Fibroblast of the aortic adventitia (primary cell): Measurements from ENCODE around the gene BPNT1. TPM values are rescaled to one million over a fixed set of nuclear protein-coding genes. Genes with fewer than 3 reads are reported as not detected.
"Not testable (repeated sequence)": the region's sequence is repeated elsewhere in the genome, so short reads cannot be mapped to it uniquely, and the experiment has no call there.

Experiments
- DNase-seq: peaks from one replicate; pipeline ENCODE4 v3.0.0-alpha.2; 2010; ENCODE audit warnings: low read depth
- H3K4me3 ChIP-seq: 2 replicates; pipeline ENCODE4 v1.5.1; 2011; ENCODE audit warnings: low read depth, mild to moderate bottlenecking, control low read depth, low read length, moderate library complexity
- CTCF ChIP-seq: IDR thresholded peaks from 2 replicates; pipeline ENCODE4 v1.5.1; 2011; ENCODE audit warnings: mild to moderate bottlenecking, low read length, control low read depth, inconsistent platforms; ENCODE audit not compliant: insufficient read depth
- total RNA-seq: library from RNA; depleted of rRNA; stranded (reverse); fragments of >200 nt; gene quantifications from 2 replicates; pipeline ENCODE4 v1.2.3, GENCODE V29; 2012; ENCODE audit warnings: low replicate concordance

The BPNT1 gene
- total RNA-seq, 1 donor: 20.3 TPM

DNA sequence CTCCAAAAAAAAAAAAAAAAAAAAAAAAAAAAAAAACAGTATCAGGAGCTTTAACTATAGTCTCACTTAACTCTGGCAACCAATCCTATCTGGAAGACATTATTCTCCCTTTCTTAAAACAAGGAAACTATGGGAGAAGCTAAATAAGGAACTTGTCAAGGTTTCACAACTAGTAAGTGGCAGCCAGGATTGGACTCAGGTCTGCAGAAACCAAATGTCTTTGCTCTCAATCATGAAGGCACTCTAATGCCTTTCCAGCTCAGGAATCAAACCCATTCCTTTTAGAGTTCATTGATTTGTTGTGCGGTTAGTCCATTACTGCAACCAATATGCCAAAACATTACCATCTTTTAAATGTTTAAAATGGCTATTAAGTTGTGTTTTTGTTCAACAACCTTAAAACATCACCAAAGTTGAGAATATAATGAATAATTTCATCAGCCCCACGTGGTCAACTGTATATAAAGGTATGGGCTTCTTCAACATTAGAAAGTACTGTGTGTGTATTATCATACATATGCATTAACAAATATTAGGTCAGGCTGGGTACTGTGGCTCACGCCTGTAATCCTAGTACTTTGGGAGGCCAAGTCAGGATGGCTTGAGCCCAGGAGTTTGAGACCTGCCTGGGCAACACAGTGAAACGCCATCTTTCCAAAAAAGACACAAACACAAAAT lies 44.8 kb downstream of the BPNT1 start:
- TF ChIP-seq CTCF: no peak
- peak; percentile 26 for DNase-seq
- peak overlapping the region; percentile 99 for H3K4me3 ChIP-seq

- no peak for TF ChIP-seq CTCF
- DNase-seq: no peak
- no peak overlapping the region for H3K4me3 ChIP-seq
Observed at GRCh38 chr1:220043646-220044045, 45.9 kb downstream of the BPNT1 start.

GRCh38 chr1:220040028-220040596 lies 49.5 kb downstream of the BPNT1 start:
- DNase-seq: no peak
- no peak for TF ChIP-seq CTCF
- no peak overlapping the region for H3K4me3 ChIP-seq

DNA sequence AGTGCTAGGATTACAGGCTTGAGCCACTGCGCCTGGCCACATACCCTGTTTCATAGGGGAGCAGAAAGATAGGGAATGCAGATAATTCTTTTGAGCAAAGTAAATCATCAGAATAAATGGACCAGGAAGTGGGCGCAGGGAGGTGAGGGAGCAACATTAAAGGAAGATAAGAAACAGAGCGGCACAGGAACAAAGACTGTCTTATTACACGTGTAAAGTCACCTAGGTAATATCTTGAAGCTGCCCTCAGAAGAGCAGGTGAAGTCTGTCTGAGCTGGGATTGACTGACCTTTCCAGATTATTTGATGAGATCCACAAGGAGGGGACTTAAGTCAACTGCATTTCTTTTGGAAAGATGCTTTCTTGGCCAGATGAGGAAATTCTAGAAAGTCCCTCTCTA lies 50.9 kb downstream of the BPNT1 start:
- TF ChIP-seq CTCF: no peak
- DNase-seq: no peak
- H3K4me3 ChIP-seq: no peak overlapping the region

DNA sequence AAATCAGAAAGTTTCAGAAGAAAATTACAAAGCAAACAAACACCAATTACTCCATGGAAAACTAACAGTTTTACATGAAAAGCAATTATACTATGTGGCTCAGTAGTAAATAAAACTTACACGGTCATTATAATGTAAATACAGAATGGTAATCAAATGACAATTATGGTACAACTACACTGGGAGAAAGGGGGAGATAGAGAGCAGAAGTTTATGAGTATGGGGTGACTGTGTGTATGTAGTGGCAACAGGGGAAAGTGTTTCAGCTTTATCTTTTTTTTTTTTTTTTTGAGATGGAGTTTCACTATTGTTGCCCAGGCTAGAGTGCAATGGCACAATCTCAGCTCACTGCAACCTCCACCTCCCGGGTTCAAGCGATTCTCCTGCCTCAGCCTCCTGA lies 51.8 kb downstream of the BPNT1 start:
- not testable (repeated sequence) for H3K4me3 ChIP-seq, DNase-seq

DNA sequence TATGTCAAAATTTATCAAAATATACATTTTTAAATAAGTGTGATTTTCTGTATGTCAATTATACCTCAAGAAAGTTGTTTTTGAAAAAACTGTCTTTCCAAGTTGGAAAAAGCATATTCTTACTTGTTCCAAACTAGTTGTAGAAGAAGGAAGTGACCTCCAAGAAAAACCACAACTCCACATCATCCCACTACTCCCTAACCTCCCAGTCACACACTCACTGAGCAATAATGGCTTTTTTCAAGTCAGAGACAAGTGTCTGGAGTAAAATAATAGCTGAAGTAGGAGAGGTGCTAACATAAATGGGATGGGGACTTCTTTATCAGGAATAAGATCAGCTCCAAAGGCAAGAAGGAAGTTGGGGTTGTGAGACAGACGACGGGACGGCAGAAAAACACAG lies 56.7 kb downstream of the BPNT1 start:
- TF ChIP-seq CTCF: no peak
- H3K4me3 ChIP-seq: no peak overlapping the region
- DNase-seq: no peak

GRCh38 chr1:220031287-220031686 lies 58.3 kb downstream of the BPNT1 start:
- no peak for DNase-seq
- H3K4me3 ChIP-seq: no peak overlapping the region
- no peak for TF ChIP-seq CTCF
